CMK (cell line): ENCODE measurements around the gene CD79A.

Experiments
- DNase-seq: peaks from one replicate; pipeline ENCODE4 v3.0.0-alpha.2; 2010; ENCODE audit warnings: low read depth

CD79A gene

DNA sequence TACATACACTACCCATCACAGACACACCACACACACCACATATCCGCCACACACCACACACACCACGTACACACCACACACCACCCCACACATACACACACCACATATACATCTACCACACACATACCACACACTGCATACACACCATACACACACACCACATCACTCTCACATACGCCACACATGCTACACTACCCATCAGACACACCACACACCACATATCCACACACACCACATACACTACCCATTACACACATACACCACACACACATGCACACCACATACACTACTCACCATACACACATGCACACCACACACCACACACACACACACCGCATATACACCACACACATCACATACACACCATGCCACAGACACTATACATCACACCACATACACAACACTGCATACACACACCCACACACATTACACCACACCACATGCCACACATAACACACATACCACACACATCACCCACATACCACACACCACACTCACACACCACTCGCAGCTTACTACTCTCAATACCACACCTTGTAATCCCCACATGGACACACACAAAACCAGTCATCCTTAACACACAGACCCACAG lies 41.7 kb downstream of the CD79A start:
- DNase-seq: no peak

DNA sequence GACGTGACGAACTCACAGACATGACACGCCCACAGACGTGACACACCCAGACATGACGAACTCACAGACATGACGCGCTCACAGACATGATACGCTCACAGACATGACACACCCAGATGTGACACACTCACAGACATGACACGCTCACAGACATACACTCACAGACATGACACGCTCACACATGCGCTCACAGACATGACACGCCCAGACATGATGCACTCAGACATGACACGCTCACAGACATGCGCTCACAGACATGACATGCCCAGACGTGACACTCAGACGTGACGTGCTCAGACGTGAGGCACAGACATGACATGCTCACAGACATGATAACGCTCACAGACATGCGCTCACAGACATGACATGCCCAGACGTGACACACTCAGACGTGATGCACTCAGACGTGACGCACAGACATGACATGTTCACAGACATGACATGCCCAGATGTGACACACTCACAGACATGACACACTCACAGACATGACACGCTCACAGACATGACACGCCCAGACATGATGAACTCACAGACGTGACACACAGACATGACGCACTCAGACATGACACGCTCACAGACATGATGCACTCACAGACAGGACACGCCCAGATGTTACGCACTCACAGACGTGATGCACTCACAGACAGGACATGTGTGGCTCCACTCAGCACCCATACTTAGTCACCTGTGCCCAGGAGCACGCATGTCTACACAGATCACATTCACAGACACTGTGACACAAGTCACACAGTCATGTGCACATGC lies 43.1 kb downstream of the CD79A start:
- DNase-seq: no peak

DNA sequence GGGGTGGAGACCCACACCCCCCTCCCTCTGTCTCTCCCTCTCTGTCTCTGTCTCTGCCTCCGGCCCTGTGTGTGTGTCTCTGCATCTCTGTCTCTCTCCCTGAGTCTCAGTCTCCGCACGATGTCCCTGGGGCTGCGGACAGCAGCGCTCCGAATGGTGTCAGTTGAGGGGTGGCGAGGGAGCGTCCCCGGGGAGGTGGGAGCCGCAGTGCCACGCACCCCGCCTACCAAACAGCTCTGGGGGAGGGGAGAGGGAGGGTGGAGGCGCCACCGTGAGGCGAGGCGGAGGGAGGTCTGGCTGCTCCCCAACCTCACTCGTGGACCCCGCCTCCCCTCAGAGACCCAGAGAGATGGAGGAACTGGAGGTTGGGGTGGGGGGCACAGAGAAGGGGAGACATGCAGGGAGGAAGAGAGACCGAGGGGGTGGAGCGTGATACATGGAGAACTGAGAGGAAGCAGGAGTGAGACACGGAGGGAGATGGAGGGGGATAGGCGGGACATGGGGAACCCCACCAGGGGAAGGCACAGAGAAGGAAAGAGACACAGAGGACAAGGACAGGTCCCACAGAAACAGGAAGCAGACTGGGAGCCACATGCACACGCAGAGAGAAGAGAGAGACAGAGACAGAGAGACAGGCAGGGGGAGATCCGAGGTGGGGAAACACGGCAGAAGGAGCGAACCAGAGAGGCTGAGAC lies 44.0 kb downstream of the CD79A start:
- DNase-seq: no peak

DNA sequence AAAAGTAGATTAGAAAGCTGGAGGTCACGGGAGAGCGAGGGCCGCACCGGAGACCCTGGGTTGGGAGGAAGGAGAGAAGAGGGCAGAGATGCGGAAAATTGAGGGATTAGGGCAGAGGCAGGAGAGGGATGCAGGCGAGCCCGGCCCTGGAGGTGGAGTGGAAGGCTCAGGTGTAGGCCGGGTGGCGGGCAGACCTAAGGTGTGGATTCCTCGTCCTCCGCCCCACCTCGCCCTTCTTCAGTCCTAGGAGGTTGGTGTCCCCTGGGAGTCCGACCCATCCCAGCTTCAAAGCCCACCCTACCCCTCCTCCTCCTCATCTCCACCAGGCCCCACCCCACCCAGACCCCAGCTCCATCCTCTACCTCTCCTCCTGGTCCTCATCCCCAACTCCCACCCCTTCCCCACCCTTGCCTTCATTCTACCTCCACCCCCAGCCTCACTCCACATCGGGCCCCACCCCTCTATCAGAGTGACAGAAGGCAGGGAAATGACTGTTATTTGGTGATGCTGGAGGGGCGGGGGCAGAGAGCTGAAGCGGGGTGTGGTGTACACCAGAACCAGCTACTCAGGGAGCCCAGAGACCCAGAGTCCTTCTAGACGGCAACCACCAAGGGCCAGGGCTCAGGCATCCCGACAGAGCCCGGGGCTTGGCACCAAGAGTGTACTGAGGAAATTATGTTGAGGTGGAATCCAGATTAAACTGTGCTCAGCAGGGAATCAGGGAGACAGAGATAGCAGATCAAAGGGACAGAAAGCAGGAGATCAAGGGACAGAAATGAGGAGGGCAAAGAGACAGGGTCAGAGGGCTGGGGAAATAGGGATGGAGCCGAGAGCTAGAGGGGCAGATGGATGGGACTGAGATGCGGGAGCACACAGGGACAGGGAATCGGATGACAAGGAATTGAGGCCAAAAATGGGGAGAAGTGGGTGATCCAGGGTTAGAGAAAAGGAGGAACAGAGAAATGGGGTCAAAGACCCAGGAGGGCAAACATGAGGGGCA lies 44.8 kb downstream of the CD79A start:
- no peak for DNase-seq

DNA sequence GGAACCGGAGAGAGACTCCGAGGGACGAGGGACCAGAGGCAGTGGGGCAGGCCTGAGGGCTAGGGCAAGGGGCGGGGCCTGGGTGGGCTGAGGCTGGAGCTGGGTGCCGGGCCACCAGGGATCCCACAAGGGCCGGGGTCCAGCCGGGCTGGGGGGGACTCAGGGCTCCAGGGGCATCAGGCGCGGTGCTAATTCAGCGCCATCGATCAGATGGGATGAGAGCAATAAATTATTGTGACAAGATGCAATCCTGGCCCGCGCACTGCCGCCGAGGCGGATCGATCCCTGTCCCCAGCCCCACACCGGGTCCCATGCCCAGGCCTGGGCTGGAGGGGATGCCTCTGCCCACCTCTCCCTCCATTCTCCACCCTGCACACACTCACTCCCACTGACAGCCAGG lies 45.5 kb downstream of the CD79A start:
- no peak for DNase-seq

DNA sequence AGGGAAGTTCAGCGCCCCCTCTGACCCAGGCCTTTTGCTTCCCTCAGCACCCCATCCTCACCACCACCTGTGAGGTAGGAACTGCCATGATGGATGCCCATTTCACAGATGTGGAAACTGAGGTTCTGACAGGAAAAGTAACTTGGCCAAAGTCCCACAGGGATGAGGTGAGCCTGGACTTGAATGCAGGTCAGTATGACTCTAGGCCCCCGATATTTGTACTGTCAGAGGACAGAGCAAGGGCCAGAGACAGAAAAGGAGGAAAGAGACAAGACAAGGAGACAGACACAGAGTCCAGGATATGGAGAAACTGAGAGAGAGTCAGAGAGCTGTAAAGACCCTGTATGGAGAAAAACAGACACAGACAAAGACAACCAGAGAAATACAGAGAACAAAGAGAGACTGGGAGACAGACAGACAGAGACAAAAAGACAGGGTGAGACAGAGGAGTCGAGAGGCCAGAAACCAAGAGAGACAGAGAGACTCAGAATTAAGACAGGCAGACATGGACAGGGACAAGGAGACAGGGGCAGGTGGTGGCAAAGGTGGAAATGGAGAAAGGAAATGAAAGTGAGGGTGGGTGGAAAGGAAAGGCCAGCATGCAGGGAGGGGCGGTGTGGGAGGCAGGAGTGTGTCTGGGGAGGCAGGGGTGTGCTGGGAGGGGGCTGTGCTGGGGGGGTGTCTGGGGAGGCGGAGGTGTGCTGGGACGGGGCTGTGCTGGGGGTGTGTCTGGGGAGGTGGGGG lies 46.1 kb downstream of the CD79A start:
- no peak for DNase-seq

DNA sequence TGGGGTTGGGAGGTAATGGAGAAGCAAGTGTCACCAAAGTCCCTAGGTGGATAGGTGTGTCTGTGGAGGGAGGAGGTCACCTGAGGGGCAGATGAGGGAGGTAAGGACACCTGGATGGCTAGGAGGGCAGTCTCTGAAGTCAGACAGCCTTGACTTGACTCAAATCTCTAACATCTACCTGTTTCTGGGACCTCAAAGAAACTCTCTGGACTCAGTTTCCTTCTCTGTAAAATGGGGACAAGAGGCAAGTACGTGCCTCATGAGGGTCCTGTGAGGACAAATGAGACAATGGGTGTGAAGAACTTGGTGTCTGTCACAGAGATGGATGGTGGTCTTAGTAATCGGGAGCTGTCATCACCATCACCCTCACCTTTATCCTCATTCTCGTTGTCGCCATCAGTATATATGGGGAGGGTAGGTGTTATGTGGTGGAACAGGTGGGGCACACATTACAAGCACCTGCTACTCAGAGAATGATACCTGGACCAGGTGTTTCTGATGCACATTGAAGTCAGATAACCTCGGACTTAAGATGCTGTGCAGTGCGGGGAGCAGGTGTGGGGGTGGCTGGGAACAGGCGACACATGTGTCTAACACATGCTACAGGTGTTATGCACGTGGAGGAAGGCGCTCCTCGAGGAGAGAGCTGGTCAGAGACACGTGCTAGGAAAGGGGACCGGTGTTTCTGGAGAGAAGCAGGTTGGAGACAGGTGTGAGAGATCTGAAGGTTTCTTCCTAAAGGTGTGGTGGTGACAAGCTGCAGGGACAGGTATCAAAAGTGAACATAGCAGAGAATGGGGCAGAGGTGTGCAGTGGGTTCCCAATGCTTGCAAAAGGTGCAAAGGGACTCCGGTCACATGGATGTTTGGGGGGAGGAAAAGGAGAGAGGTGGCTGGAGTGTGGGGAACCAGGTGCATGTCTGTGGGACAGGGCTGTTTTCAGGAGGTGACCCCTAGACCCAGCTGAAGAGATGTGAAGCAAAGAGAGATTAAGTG lies 47.4 kb downstream of the CD79A start:
- DNase-seq: no peak

DNA sequence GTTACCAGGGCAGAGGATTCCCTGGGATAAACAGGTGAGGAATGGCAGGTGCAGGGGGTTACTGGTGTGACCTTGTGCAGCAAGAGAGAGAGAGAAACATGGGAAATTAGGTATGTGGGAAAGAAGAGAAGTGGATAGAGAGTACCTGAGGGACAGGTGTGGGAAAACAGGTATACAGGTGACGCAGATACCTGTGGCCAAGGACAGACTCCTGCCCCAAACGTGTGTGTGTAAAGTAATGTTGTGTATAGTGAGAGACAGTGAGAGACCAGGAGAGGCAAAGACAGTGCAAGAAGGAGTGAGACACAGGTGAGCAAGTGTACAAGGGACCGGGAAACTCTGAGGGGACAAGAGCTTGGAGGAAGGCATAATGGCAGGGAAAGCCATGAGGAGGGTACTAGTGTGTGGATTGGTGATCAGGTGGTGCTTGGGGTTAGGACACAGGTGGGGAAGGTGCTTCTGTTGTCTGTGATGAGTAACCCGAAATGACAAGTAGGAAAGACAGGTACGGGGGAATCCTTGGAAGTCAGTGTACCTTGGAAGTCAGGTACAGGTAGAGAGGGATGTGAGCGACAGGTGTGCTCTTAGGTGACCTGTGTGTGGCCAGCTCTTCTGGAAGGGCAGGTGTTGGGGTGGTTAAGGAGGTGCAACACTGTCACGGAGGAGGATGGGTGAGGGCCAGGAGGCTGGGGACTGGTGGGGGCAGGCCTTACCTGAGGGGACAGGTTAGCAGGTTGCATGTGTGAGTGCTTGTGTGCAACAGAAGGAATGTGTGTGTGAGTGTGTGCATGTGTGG lies 48.3 kb downstream of the CD79A start:
- no peak for DNase-seq

DNA sequence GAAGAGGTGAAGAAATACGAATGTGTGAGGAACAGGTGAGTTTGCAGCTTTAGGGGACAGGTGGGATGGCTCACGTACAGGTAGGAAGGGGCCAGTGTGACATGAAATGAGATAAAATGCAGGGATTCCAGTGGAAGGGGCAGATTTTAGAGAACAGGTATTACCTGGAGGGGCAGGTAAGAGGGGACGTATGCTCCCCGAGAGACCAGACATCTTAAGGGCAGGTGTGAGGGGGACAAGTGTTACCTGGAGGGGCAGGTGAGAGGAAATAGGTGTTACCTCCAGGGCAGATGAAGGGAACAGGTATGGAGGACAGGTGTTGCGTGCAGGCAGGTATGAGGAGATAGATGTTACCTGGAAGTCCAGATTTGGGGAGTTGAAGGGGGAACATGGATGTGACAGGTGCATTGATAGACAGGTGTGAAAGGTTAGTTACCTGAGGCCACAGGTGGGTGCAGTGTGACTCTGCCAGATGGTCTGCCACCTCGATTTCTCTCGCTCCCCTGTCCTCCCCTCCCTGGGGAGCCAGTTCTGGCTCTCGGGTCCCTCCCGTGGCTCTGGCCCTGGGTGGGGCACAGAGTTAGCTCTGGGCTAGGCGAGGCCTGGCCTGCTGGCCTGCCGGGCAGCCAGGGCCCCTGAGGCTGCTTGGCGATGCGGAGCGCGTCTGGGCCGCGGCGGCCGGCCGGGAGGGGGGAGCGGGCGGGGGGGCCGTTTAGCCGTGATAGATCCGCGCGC lies 49.1 kb downstream of the CD79A start:
- DNase-seq: no peak

DNA sequence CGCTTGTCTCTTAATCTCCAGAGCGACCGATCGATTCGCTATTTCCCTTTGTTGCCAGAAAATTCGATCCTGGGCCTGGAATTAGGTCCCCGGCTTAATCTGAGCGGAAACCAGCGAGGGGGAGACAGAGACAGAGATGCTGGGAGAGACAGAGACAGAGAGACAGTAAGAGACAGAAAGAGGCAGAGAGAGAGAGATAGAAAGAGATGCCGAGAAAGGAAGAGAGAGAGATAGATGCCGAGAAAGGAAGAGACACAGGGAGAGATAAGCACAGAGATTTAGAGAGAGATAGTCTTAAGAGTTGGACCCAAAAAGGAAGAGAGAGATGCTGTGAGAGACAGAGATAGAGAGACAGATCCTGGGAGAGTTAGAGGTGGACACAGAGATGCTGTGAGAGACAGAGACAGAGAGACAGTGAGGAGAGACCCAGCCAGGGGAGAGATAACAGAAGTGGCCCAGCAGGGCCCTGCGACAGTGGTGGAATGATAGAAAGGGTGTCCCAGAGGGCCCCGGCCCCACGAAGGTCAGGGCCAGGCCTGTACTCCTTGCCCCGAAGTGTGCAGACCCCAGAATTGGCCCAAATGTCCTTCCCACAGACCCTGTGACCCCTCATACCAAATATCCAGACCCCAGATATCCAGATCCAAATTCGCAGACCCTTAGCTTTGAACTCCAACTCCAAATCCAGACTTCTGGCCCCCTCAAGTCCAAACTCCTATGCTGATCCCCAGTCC lies 49.9 kb downstream of the CD79A start:
- no peak for DNase-seq

DNA sequence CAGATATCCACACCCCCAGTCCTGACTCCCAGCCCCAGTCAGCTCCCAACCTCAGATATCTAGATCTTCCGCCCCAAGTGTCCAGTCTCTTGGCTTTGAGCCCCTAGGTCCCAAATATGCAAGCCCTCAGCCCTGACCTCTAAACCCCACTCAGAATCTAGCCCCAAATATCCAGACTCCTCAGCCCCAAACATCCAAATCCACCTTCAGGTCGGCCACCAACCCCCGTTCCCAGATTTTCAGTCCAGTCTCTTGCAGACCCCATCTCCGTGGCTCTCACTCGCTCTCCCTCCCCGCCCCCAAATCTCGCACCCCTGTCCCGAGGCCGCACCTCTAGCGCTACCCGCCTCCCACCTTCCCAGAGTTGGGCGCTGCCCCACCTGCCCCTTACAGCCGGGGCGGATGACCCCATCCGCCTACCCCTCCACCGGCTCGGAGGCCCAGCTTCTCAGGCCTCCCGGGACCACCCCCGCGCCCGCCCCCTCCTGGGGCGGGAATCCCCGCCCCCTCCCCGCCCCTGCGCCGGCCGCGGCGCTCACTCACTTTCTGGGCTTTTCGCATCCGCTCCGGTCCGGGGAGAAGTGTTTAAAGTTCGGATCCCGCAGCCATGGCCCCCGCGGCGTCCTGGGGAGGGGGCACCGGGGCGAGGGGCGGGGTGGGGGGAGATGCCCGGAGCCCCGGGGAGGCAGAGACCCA lies 50.6 kb downstream of the CD79A start:
- no peak for DNase-seq

DNA sequence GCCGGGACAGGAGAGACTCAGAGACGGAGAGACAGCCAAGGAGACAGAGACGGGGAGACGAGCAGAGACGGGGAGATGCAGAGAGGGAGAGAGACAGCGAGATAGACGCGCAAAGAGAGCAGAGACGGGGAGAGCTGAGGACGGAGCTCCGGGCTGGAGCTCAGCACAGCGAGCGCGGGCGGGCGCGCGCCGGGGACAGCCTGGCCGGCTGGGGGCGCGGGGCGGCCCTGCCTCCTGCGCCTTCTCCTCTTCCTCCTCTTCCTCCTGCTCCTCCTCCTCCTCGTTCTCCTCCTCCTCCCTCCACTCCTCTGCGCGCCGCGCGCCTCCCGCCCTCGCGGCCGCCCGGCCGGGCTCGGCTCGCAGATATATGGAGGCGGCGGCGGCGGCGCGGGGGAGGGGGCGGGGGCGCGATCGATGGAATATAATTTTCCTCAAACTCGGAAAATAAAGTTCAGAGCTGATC lies 51.2 kb downstream of the CD79A start, which contains the start of gene ERFL:
TSS of gene ERFL (minus strand) at position 229 of the 463 bp plus-strand sequence. CDS start 15,530 bp downstream, outside the sequence.
- DNase-seq: no peak

DNA sequence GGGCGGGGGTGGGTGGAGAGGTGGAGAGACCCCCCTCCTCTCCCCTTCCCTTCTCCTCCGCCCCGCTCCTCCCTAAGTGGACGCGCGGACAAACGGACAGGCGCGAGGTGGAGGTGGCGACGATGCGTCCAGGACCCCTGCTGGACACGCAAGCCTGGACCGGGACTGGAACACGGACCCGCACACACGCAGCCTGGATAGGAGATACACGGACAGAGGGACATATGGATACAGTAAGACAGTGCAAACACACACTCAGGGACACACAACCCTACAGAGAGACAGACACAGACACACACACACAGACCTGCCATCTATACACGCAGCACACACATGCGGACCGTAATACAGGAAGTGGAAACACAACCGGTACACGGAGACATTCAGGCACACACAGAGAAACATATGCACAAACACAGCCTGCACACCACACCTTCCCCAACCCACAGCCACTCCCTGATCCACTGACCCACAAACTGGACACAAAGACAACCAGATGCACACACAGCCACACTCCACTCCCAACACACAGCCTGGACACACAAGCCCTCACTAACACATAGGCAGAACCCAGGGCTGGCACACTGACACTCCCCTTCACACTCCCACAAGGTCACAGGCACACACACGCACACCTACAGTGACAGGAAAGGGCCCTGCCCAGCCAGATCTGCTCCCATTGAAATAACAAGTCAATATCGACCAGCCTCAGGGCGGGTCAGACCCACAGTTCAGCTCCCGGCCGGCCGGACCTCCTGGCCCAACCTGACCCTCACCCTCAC lies 51.9 kb downstream of the CD79A start:
- DNase-seq: no peak

DNA sequence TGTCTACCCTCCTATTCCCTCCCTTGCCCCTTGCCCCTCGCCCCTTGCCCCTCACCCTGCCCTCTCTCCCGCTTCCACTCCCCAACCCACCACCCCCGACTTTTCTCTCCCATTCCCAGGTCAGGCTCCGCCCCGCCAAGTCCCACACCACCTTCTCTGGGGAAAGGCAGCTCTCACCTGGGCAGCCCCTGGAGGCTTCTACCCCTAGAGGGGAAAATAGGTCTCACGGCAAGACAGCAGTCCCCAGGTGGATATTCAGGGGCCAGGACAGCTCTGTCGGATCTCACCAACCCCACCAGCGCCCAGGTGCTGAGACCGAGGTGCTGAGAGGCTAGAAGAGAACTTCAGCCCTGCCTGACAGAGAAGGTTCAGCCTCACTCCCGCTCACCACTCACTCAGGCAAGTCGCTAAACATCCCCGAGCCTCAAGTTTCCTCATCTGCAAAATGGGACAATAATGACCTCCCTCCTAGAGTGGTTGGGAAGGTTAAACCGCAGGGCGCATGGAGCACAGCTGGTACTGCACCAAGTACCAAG lies 52.5 kb downstream of the CD79A start:
- DNase-seq: no peak

DNA sequence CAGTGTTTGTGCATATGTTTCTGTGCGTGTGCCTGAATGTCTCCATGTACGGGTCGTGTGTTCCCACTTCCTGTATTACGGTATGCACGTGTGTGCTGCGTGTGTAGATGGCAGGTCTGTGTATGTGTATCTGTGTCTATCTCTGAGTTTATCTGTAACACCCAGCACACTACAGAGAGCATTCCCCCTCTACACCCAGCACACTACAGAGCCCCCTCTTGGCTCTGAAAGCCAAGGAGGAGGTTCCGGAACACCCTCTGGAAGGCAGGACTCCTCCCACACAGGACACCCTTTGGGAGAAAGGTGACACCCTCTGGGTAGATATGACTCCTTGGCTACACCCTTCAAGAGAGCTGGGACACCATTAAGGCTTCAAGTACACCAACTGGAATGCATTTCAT lies 53.2 kb downstream of the CD79A start:
- DNase-seq: no peak
